OCI-LY1 (cell line): ENCODE data around the gene NUMB.
"Not testable (repeated sequence)": the region's sequence is repeated elsewhere in the genome, so short reads cannot be mapped to it uniquely, and the experiment has no call there.

Experiments
- H2AFZ ChIP-seq: fragments of 200-600 bp; sonication (generic), shearing (Covaris generic); 2 replicates; pipeline ENCODE4 v1.6.0; 2014; ENCODE audit warnings: antibody characterized with exemption, mild to moderate bottlenecking, low read length
- H3F3A ChIP-seq: fragments of 200-600 bp; sonication (generic), shearing (Covaris generic); 2 replicates; pipeline ENCODE4 v1.6.0; 2014; ENCODE audit warnings: mild to moderate bottlenecking, antibody characterized with exemption, low read length, moderate library complexity; ENCODE audit not compliant: insufficient read depth
- H3K27ac ChIP-seq: fragments of 200-600 bp; sonication (generic); 2 replicates; pipeline ENCODE4 v1.5.1; 2014; ENCODE audit warnings: low read length, mixed run types, mild to moderate bottlenecking, low read depth; ENCODE audit not compliant: poor library complexity, severe bottlenecking
- H3K27me3 ChIP-seq: fragments of 200-600 bp; sonication (generic); 2 replicates; pipeline ENCODE4 v1.6.0; 2014; ENCODE audit warnings: antibody characterized with exemption, mild to moderate bottlenecking, low read length, moderate library complexity; ENCODE audit not compliant: insufficient read depth
- H3K36me3 ChIP-seq: fragments of 200-600 bp; sonication (generic); 2 replicates; pipeline ENCODE4 v1.6.1; 2014; ENCODE audit warnings: mild to moderate bottlenecking, antibody characterized with exemption, low read length, moderate library complexity, mixed read lengths; ENCODE audit not compliant: insufficient read depth
- H3K4me1 ChIP-seq: fragments of 200-600 bp; sonication (generic); 2 replicates; pipeline ENCODE4 v1.5.1; 2014; ENCODE audit warnings: mild to moderate bottlenecking, low read length, moderate library complexity; ENCODE audit not compliant: insufficient read depth, severe bottlenecking
- H3K4me2 ChIP-seq: fragments of 200-600 bp; sonication (generic), shearing (Covaris generic); 2 replicates; pipeline ENCODE4 v1.6.1; 2014; ENCODE audit warnings: low read length
- H3K4me3 ChIP-seq: fragments of 200-600 bp; sonication (generic); 2 replicates; pipeline ENCODE4 v1.5.1; 2014; ENCODE audit warnings: low read length, low read depth, mild to moderate bottlenecking, mixed read lengths; ENCODE audit not compliant: poor library complexity, severe bottlenecking
- H3K79me2 ChIP-seq: fragments of 200-600 bp; shearing (Covaris generic); 2 replicates; pipeline ENCODE4 v1.6.1; 2016; ENCODE audit warnings: mixed run types, low read length, mixed read lengths; ENCODE audit not compliant: insufficient read depth
- H3K9ac ChIP-seq: fragments of 200-600 bp; sonication (generic), shearing (Covaris generic); 2 replicates; pipeline ENCODE4 v1.6.1; 2014; ENCODE audit warnings: mild to moderate bottlenecking, low read length, mixed read lengths
- H3K9me2 ChIP-seq: fragments of 200-600 bp; sonication (generic), shearing (Covaris generic); 2 replicates; pipeline ENCODE4 v1.6.1; 2014; ENCODE audit warnings: low read depth, mild to moderate bottlenecking, low read length, mixed read lengths
- H3K9me3 ChIP-seq: fragments of 200-600 bp; shearing (Covaris generic); 2 replicates; pipeline ENCODE4 v1.6.1; 2014; ENCODE audit warnings: low read length, mixed read lengths
- H4K20me1 ChIP-seq: fragments of 200-600 bp; sonication (generic), shearing (Covaris generic); 2 replicates; pipeline ENCODE4 v1.6.0; 2016; ENCODE audit warnings: mild to moderate bottlenecking, low read length; ENCODE audit not compliant: insufficient read depth
- EZH2 ChIP-seq: fragments of 200-600 bp; sonication (generic), shearing (Covaris generic); IDR thresholded peaks from 2 replicates; pipeline ENCODE4 v1.8.0; 2017; ENCODE audit warnings: borderline replicate concordance, mixed run types, mild to moderate bottlenecking, antibody characterized with exemption, low read length, moderate library complexity, mixed read lengths
- TF ChIP-seq, protein P1 (sequence below): fragments of 200-600 bp; sonication (generic), shearing (Covaris generic); IDR thresholded peaks from 2 replicates; pipeline ENCODE4 v1.5.1; 2017; ENCODE audit warnings: mild to moderate bottlenecking, antibody characterized with exemption, low read length, moderate library complexity, mixed read lengths

NUMB gene

DNA sequence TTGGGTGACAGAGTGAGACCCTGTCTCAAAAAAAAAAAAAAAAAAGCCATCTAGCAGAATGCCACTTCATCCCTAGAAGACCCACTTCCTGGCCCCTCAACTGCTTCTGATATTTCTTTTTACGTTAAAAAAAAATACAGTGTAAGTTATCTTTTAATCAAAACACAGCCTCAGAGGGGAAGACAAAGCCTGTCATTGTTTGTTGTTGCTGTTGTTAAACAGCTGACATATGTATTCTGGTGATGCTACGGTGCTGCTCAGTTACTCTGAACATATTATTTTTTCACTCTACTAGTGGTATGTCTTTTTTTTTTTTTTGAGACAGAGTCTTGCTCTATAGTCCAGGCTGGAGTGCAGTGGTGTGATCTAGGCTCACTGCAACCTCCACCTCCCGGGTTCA, 145.7 kb downstream of the NUMB start:
- Histone ChIP-seq H3K9ac (no peak overlapping the region), H3K4me1 (peaks cover 17% of the 10 kb centered on the region), H4K20me1 (no peaks in the 10 kb centered on the region), H3K27me3 (no peaks in the 10 kb centered on the region), H3K9me3 (no peaks in the 10 kb centered on the region), H3K4me2 (no peak overlapping the region), H2AFZ (no peak overlapping the region), H3K27ac (no peak overlapping the region), H3K36me3 (no peaks in the 10 kb centered on the region), H3K9me2 (no peaks in the 10 kb centered on the region), H3K79me2 (no peaks in the 10 kb centered on the region), H3F3A (no peaks in the 10 kb centered on the region), H3K4me3 (no peak overlapping the region)
- no peak for TF ChIP-seq EZH2
- TF ChIP-seq, protein P1, sequence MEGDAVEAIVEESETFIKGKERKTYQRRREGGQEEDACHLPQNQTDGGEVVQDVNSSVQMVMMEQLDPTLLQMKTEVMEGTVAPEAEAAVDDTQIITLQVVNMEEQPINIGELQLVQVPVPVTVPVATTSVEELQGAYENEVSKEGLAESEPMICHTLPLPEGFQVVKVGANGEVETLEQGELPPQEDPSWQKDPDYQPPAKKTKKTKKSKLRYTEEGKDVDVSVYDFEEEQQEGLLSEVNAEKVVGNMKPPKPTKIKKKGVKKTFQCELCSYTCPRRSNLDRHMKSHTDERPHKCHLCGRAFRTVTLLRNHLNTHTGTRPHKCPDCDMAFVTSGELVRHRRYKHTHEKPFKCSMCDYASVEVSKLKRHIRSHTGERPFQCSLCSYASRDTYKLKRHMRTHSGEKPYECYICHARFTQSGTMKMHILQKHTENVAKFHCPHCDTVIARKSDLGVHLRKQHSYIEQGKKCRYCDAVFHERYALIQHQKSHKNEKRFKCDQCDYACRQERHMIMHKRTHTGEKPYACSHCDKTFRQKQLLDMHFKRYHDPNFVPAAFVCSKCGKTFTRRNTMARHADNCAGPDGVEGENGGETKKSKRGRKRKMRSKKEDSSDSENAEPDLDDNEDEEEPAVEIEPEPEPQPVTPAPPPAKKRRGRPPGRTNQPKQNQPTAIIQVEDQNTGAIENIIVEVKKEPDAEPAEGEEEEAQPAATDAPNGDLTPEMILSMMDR = no peak

GRCh38 chr14:73311708-73312030, 146.7 kb downstream of the NUMB start:
- Histone ChIP-seq H3K4me1 (peaks cover 17% of the 10 kb centered on the region), H3K4me2 (peak overlapping the region; percentile 63), H3K4me3 (peak overlapping the region; percentile 33)

DNA sequence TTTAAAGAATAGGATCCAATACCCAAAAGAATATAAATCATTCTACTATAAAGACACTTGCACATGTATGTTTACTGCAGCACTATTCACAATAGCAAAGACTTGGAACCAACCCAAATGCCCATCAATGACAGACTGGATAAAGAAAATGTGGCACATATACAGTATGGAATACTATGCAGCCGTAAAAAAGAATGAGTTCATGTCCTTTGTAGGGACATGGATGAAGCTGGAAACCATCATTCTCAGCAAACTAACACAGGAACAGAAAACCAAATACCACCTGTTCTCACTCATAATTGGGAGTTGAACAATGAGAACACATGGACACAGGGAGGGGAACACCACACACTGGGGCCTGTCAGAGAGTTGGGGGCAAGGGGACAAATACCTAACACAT, 149.1 kb downstream of the NUMB start:
- H3K9me2 ChIP-seq, H3F3A ChIP-seq, H3K27ac ChIP-seq, H3K36me3 ChIP-seq, H3K9ac ChIP-seq, H3K27me3 ChIP-seq, H2AFZ ChIP-seq, H4K20me1 ChIP-seq, H3K9me3 ChIP-seq, H3K4me3 ChIP-seq, H3K79me2 ChIP-seq, H3K4me2 ChIP-seq: not testable (repeated sequence)
- peaks cover 22% of the 10 kb centered on the region for H3K4me1 ChIP-seq

More at GRCh38 chr14:73311708-73312030, 146.7 kb downstream of the NUMB start:
- Histone ChIP-seq H3K9ac (peak overlapping the region; percentile 46; the same call in 1 of the 2 replicates), H3K27ac (peak overlapping the region; percentile 50), H4K20me1 (no peaks in the 10 kb centered on the region), H3K27me3 (no peaks in the 10 kb centered on the region), H3F3A (no peaks in the 10 kb centered on the region), H3K36me3 (no peaks in the 10 kb centered on the region), H3K79me2 (no peaks in the 10 kb centered on the region), H3K9me2 (no peaks in the 10 kb centered on the region), H3K9me3 (no peaks in the 10 kb centered on the region), H2AFZ (peak overlapping the region; percentile 87)
- TF ChIP-seq EZH2 = no peak
- TF ChIP-seq, protein P1 = no peak

DNA sequence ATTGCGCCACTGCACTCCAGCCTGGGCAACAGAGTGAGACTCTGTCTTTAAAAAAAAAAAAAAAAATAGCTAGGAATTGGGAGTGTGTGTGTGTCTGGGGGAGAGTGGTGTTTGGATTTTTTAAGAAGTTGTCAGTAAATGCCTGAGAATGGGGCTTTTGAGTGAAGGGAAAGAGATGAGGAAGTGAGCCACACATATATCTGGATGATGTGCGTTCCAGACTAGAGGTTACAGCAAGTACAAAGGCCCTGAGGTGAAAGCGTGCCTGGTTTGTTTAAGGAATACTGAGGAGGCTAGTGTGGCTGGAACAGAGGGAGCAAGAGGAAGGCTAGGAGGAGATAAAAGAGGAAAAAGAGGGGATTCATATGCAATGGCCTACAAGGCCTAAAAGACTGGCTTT, 151.1 kb downstream of the NUMB start:
- Histone ChIP-seq H3K27me3 (no peaks in the 10 kb centered on the region), H3K36me3 (no peaks in the 10 kb centered on the region), H2AFZ (no peak overlapping the region), H3F3A (no peaks in the 10 kb centered on the region), H3K4me1 (peaks cover 34% of the 10 kb centered on the region), H4K20me1 (no peaks in the 10 kb centered on the region), H3K9me3 (no peaks in the 10 kb centered on the region), H3K27ac (no peak overlapping the region), H3K9ac (no peak overlapping the region), H3K79me2 (no peaks in the 10 kb centered on the region), H3K4me2 (no peak overlapping the region), H3K9me2 (no peaks in the 10 kb centered on the region), H3K4me3 (no peak overlapping the region)
- TF ChIP-seq EZH2 = no peak
- TF ChIP-seq, protein P1 = no peak
